GM21423 (cell line): ENCODE data around the gene RPH3AL.
"Not testable (repeated sequence)": the region's sequence is repeated elsewhere in the genome, so short reads cannot be mapped to it uniquely, and the experiment has no call there.

Experiments used
- ATAC-seq: cut with Tn5 transposase; IDR thresholded peaks from one replicate; pipeline ENCODE4 v1.9.1; 2021; ENCODE audit warnings: mild to moderate bottlenecking, moderate library complexity; ENCODE audit not compliant: unreplicated experiment

The RPH3AL gene

GRCh38 chr17:183021-183420, 169.6 kb downstream of the RPH3AL start:
- ATAC-seq = no peak

GRCh38 chr17:182050-182751, 170.4 kb downstream of the RPH3AL start:
- ATAC-seq = no peak

DNA sequence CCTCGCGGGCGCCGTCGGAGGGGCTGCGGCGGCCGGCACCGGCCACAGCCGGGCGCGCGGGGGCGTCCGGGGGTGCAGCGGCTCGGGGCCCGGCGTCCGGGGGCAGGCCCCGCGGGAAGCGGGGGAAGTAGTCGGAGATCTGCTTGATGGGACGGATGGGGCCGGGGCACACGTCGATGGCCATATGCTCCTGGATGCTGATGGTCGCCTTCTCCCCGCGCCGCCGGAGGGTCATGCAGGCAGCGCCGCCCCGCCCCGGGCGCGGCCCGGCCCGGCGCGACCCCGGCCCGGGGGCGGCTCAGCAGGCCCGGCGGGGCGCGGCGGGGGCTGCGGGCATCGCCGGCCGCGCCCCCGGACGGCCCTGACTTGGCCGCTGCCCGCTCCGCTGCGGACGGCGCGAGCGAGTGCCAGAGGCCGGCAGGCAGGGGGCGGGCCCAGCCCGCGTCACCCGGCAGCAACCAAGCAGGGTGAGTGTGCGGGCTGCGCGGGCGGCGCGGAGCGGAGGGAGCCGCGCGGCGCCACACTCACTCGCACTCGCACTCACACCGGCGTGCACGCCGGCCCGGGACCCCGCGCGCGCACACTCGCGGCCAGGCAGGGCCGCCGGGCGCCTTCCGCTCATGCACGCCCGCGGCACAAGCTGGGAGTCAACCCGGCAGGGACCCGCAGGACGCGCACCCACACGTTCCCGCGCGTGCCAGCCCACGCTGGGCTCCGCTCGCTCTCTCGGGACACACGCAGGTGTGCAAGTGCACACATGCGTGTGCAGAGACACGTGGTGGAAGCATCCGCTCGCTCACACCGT, 171.2 kb downstream of the RPH3AL start, which contains the start of gene DOC2B:
DOC2B (minus strand) TSS at position 406 of the 805 bp plus-strand sequence; CDS start at position 235, 171 bp downstream.
- ATAC-seq = no peak

DNA sequence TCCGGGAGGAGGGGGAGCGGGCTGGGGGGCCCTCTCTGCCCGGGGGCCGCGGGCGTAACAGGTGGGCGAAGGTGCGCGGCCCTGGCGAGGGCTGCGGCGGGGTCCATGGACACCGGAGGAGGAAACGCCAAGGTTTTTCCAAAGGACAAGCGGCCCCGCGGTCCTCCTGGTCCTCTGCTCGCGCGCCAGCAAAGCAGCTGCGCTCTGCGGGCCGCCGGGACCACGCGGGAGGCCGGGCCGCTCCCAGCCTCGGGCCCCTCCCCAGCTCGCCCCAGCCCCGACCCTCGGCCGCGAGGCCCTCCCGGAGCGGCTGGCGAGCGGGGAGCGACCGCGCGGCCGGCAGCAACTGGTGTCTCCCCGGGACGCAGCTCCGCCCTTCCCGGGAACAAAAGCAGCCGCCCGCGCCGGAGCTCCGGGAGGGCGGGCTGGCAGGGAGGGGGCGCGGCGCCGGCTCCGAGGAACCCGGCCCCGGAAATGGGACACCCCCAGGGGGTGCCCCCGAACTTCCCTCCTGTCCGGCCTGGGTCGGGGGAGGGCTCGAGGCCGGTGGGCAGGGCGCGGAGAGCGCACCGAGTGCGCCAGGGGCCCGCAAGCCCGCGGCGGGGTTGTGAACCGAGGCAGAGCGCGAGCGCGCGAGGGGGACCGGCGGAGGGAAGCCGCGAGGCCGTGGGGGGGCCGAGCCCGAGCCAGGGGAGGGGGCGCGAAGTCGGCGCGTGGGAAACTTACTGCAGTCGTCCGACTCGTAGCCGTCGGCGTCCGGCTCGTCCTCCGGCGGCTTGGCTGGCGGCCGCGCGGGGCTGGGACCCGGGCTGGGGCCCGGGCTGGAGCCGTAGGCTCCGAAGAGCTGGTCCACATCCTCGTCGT, 172.0 kb downstream of the RPH3AL start:
- ATAC-seq = no peak

DNA sequence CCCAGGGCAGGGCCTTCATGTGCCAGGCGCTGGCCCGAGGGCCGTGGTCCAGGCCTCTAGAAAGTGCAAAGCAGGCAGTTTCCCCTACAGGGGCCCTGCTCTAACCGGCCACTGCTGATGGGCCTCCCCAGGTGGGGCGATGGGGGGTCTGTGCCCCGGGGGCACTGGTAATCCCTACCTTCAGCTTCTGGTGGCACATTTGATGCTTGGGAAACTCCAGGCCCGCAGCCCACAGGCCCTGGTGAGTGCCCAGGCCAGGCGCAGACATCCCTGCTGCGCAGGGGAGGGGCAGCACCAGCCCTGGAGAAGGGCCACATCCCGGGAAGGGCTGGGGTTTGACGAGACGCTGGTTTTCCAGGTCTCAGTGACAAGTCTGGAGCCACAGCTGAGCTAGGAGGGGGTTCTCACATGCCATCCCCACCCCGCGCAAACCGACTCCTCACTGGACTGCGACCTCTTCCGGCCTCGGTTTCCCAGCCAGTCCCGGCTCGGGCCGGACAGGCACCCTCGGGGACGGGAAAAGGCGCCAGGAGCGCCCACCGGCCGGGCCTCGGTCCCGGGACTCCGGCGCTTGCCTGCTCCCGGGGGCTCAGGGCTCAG, 172.7 kb downstream of the RPH3AL start:
- no peak for ATAC-seq

DNA sequence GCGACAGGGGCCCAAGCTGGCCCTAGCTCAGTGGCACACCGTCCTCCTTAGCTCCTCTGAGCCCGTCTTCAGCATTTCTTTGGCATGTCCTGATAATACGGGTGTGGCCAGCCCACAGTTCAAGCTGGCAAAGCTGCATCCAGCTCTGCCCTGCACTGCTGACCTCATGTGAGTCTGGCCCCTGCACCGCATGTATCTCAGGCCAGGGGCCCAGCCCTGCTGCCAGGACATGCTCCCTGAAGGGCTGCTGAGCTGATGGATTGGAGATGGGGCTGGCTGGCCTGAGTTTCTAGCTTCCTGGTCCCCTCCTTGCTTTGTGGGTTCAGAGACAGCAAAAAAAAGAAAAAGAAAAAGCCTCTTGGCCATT, 173.6 kb downstream of the RPH3AL start:
- no peak for ATAC-seq

GRCh38 chr17:178292-179065, 174.1 kb downstream of the RPH3AL start:
- no peak for ATAC-seq

DNA sequence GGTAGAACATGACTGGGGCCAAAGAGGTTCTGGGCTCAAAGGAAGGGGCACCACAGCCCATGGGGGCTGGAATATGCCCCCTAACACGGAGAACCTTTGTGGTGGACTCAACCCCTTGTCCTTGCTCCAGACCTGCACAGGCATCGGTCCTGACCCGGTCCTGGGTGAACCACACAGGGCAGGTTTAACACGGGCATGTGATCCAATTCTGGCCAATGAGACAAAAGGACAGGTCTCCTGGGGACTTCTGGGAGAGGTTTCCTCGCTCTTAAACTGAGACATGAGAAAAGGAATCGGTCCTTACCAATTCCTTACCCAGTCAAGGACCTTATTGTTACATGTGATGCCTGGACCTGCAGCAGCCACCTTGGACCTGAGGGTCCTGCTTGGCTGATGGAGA, 174.8 kb downstream of the RPH3AL start:
- no peak for ATAC-seq

DNA sequence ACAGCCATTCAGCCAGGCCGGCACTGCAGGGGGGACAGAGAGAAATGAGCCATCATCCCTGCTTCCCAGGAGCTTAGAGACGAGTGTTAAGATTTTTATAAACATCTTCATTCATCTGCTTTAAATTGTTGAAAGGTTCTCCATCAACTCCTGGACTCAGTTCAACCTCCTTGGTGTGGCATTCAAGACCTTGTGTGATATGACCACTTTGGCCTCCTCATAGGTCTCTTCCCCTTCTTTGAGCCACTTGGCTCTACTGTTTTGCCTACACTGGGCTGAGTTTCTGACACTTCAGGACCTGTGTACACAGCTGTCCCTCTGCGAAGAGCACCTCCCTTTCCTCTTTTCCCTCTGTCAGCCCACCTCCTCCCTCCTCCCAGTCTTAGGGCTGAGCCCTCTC, 175.5 kb downstream of the RPH3AL start:
- no peak for ATAC-seq

DNA sequence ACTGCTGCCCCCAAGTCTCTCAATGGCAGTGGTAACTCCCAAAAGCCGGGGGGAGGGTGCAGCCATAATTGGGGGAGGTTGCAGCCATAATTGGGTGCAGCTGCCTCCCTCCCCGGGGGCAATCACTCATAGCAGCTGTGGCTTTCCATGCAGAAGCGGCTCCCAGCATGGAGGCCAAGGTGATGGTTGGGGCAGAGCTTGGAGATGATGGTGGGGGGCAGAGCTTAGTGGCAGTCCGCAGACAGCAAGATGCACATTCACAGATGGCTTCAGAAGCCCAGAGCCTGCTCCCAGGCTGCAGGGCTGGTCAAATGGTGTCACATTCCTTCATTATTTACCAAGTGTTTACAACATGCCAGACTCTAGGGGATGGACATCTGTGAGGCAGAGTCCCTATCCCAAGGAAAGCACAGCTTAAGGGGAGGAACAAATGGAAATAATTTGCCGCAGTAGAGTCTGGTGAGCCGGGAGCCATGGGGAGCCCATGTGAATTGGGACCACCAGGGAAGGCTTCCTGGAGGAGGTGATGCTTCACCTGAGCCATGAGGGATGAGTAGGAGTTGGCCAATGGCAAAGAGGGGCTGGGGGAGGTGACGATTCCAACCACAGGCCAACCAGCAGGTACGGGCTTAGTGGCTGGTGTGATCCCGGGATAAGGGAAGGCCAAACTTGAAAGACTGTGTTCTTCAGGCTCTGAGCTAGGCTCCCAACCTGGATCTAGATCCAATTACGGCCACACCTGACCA, 179.3 kb downstream of the RPH3AL start:
- ATAC-seq = no peak

GRCh38 chr17:172401-172800, 180.2 kb downstream of the RPH3AL start:
- ATAC-seq = no peak

- no peak for ATAC-seq
Observed at GRCh38 chr17:171871-172270, 180.7 kb downstream of the RPH3AL start.

GRCh38 chr17:170130-170670, 182.4 kb downstream of the RPH3AL start:
- no peak for ATAC-seq

DNA sequence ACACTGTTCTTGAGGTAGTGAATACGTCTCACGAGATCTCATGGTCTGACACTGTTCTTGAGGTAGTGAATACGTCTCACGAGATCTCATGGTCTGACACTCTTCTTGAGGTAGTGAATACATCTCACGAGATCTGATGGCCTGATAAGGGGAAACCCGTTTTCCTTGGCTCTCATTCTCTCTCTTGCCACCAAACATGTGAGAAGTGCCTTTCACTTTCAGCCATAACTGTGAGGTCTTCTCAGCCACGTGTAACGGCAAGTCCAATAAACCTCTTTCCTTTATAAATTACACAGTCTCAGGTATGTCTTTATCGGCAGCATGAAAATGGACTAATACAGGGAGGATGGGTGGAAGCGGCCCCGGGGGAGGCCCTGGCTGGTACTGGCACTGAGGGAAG, 184.0 kb downstream of the RPH3AL start:
- ATAC-seq = not testable (repeated sequence)

DNA sequence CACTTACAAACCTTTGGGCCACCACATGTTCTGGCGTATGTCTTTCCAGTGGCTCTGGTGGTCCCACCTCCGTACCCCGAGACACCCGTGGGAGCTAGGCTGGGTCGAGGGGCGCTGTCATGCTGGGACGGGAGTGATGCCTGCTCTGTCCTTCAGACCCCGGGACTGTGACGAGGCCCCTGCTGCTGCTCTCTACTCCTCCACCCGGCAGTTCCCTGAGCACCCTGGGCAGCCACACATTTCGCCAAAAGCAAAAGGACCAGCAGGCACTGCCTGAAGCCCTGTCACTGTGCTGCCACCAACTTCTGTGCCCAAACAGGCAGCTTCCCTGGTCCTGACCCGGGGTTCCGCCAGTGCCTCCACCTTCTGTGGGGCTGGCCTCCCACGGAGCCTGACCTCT, 186.7 kb downstream of the RPH3AL start:
- ATAC-seq = no peak

- ATAC-seq = no peak
Observed at GRCh38 chr17:164303-165235, 188.0 kb downstream of the RPH3AL start.

DNA sequence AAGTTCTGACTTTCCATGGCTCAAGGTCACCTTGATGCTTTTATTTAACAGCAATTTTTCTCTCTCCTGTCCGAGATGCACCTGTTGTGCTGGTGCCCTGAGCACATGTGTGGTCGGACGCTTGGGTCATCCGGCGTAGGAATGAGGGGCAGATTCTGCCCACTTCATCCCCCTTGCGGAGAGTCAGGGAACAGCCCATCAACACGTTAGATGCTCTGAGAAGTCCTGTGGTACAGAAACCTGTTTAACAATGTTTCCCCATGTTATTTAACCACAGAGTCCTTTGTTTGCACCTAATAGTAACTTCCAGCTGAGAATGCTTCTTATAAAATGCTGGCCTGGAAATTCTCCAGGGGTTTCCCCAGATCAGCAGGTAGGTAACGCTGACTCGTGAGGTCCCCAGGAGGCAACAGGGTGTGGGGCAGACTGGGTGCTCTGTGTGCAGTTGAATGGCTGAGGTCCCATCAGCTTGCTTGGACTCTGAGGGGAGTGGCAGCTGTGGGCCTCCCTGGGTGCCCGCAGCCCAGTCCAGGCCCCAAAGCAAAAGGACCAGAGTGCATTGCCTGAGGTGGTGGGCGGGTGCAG, 189.0 kb downstream of the RPH3AL start:
- ATAC-seq = no peak

DNA sequence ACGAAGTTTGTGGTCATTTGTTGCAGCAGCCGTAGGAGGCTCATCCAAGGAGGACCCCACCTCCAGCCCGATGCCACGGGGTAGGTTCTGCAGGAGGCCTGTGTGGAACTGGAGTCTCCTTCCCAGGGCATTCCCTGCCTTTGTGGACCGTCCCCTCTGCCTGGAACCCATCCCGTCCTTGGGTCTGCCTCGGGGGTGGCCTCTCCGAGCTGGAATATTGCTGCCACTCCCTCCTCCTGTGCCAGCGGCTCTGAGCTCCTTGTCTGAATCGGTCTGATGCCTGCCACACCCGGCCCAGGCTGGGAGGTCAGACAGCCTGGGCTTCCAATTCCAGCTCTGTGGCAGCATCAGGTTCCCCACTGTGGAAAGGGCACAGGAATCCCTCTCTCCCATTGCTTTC, 189.9 kb downstream of the RPH3AL start:
- no peak for ATAC-seq
